GM18526 (cell line): ENCODE data around the gene YJEFN3.

Experiments used
- POLR2A ChIP-seq: IDR thresholded peaks from 3 replicates; pipeline ENCODE4 v1.6.1; 2011; ENCODE audit not compliant: insufficient read length; ENCODE audit errors: extremely low read depth

YJEFN3 gene

DNA sequence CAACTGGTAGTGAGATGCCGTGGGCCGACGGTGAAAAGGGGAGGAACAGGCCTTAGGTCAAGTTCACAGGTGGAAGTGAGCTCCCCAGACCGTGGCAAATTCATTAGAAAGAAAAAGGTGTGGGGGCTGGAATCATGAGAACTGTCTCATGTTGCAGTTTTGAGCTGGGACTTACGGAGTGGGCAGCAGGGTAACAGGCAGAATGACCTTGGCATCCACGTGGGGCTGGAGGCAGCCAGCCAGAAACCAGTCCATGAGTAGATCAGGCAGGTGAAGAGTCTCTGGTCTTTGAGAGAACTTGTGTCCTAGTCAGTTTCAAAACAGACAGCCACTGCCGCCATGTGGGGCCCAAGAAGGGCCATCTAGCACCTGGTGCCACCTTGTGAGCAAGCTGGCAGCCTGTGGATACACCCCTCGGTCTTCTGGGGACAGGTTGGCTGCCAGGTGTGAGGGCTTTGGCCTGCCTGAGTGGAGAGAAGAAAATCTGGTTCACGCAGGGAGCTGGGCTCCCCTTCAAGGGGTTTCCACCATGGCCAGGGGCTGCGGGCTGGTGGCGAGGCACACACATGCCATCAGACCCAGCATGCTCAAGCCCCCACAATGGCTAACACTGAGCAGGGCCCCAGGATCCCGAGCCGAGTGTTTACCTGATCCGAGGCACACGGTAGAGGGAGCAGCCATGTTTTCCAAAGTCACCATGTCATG, 37.2 kb upstream of the YJEFN3 start:
- TF ChIP-seq POLR2A: no peak

DNA sequence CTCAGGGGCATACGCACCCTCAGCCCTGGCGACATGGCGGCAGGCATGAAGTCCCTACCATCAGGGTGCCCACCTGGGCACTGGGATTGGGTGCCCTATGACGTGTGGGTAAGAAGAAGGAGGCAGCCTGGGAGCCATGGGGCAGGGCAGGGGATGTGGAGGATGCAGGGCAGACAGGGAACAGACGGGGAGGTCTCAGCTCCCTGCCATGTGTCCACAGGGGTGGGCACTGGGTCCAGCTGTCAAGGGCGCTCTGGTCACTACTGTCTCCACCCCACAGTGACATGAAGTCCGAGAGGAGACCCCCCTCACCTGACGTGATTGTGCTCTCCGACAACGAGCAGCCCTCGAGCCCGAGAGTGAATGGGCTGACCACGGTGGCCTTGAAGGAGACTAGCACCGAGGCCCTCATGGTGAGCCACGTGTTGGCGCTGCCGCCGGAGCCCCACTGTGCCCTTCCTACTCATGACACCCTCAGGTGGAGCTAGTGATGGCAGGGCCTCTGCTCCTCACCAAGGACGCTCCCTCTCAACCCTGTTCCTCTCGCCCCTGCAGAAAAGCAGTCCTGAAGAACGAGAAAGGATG, 36.6 kb upstream of the YJEFN3 start:
- TF ChIP-seq POLR2A: no peak

DNA sequence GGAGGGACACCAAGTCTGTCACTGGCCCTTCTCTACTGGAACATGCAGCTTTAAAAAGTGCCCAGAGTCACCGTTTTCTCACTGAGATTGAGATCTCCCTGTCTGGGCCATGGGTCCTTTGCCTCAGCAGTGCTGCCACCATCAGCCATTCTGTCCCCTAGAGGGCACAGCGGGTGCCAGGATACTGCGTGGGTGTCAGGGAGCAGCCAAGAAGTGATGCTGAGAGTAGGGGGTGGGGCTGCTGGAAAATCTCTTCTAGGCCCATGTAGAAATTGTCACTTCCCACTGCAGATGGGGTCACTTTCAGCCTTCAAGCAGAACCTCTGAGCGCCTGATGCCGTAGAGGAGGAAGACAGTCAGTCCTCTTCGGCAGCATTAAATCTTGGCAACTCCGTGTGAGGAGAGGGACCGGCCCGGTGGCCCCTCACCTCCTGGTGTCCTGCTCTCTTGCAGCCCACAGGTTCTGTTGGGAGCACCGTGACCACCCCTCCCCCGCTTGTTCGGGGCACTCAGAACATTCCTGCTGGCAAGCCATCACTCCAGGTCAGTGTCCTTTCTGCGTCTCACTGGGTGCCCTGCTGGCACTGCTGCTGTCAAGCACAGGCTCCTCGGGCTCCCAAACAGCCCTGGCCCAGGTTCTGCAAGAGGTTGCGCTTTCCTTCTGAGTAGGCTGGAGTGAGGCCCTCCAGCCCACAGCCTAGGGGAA, 34.7 kb upstream of the YJEFN3 start:
- TF ChIP-seq POLR2A: no peak

DNA sequence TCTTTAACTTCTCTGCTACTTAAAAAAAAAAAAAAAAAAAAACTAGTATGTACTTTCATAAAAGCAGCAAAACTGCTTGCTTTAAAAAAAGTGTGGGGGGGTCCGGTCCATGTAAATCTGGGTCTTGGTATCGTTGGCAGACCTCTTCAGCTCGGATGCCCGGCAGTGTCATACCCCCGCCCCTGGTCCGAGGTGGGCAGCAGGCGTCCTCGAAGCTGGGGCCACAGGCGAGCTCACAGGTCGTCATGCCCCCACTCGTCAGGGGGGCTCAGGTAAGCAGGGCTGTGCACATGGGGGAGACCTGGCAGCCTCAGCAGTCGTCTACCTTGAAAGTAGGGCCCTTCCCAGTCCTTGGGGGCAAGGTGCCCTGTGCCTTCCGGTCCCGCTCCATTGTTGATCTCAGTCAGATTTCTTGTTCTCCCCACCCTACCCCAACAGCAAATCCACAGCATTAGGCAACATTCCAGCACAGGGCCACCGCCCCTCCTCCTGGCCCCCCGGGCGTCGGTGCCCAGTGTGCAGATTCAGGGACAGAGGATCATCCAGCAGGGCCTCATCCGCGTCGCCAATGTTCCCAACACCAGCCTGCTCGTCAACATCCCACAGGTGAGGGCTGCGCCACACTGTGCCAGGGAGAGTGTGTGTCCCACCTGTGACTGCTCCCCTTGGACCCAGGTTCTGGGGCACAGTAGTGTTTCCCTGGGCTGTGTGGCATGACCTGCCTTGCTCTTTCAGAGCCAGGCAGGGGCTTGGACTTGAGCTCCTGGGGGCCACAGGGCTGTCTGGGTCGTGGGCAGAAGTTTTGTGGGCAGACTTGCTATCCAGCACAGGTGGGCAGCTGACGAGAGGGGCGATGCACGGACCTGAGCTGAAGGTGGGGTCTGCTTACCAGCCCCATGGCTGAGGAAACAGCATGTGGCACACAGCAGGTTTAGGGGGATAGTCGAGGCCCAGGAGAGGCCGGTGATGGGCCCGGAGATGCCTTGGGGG, 32.8 kb upstream of the YJEFN3 start:
- TF ChIP-seq POLR2A: no peak

DNA sequence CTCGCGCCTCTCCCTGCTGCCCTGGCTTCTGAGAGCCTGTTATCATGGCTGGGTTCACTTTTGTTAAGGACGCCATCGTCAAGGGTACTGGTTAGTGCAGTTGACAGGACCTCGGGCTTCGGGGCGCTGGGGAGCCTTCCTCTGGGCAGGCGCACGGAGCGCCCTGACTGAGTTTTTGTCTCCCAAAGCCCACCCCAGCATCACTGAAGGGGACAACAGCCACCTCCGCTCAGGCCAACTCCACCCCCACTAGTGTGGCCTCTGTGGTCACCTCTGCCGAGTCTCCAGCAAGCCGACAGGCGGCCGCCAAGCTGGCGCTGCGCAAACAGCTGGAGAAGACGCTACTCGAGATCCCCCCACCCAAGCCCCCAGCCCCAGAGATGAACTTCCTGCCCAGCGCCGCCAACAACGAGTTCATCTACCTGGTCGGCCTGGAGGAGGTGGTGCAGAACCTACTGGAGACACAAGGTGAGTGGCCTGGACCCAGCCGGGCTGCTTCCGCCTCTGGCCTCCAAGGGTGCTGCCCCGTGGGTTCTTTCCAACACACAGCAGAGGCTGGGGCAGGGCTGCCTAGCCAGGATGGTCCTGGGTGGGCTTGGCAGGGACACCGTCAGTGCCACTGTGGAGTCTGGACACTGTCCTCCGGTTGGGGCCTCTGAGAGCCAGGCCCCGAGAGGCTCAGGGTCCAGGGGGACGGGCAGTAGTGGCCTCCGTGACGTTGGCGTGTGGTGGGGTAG, 30.3 kb upstream of the YJEFN3 start:
- TF ChIP-seq POLR2A: no peak

DNA sequence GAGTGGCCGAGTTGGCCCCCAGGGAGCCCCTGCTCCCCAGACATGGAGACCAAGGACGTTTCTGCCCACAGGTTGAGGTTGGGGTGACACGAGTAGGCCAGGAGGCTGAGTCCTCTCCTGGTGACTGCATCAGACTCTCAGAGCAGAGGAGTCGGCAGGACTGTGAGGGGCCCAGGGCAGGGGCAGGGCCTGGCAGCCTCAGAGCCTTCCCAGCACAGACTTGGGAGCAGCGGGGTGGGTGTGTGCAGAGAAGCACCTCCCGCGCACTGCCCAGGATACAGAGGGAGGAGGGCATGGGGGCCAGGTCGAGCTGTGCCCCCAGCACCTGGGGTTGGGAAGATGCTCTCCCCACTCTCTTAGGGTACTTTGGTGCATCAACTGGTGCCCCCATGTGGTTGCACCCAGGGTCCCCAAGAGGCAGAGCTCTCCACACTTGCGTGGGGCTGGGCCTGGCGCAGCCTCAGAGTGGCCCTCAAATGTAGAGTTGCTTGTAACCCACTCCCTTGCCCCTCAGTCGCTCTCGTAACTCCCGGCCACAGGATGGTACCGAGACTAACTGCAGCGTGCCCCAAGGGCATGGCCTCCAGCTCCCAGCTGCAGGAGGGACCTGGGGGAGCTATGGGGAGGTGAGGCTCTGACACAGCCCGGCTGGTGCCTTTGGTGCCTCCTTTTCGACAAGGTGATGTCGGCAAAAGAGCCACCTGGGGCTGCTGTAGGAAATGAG, 29.3 kb upstream of the YJEFN3 start:
- no peak for TF ChIP-seq POLR2A

DNA sequence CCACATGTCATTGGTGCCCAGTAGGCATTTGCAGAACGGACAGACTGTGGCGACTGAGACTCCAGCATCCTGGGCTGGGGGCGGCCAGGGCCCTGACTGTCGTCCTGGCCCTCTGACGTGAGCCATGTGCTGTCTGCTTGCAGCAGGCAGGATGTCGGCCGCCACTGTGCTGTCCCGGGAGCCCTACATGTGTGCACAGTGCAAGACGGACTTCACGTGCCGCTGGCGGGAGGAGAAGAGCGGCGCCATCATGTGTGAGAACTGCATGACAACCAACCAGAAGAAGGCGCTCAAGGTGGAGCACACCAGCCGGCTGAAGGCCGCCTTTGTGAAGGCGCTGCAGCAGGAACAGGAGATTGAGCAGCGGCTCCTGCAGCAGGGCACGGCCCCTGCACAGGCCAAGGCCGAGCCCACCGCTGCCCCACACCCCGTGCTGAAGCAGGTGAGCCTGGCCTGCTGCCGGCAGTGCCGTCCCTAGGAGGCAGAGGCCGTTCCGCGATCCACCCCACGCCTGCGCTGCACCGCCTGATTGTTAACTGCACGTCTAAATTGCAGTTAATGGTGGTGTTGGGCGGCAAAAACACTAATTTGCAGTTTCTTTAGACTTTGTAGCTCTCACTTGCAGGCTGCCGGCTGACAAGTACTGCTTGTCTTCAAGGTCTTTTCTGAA, 27.6 kb upstream of the YJEFN3 start:
- TF ChIP-seq POLR2A: no peak

DNA sequence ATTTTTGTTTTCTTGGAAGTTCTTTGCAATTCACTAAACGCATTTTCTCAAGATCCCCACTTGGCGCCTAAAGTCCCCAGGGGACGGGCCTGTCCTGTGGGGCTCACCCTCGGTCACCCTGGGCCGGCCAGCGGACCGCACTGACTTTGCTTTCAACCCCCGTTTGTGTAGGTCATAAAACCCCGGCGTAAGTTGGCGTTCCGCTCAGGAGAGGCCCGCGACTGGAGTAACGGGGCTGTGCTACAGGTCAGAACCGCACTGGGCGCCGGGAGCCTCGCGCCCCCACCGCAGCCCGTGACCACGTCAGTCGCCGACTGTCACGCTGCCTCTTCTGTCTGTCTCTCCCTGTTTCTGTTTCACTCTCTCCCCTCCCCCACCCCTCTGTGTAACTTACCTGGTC, 26.9 kb upstream of the YJEFN3 start:
- TF ChIP-seq POLR2A: no peak

DNA sequence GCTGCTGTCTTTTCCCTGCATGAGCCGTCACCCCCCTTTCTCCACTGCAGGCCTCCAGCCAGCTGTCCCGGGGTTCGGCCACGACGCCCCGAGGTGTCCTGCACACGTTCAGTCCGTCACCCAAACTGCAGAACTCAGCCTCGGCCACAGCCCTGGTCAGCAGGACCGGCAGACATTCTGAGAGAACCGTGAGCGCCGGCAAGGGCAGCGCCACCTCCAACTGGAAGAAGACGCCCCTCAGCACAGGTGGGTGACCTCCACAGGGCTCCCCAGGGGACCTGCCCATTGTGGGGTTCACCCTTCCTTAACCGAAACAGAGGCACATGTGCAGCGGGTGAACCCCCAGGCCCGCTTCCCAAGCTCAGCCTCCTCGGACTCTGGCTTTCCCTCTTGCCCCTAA, 26.4 kb upstream of the YJEFN3 start:
- TF ChIP-seq POLR2A: no peak

DNA sequence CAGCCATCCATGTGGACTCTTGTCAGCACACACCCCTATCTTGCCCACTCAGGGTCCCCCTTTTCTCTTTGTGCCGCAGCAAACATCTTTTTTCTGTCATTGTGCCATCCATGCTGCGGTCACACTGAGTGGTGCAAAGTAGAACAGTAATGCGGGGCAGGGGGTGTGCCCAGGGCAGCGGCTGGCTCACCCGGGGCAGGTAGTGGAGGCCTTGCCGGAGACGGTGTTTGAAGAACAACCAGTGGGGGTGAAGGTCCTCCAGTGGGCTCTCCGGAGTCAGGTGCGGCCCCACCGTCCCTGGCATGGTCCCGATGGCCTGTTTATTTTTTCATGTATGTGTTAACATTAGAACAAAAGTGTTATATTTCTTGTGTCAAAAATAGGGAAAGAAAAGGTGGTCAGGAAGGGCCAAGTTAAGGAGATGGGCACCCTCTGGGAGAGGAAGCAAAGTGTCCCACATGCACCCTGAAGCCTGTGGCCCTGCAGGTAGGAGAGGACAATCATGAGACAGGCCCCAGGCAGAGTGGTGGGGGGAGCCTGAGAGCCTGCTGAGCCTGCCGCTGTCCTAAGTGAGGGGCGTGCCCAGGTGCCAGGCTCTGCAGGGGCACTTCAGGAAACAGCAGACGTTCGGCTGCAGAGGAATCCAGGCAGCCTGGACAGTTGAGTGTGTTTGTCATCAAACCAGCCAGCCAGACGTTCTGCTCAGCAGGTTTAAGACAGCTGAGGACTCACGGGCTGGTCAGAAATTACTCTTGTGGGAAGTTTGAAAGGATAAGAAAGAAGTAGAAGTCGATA, 25.7 kb upstream of the YJEFN3 start:
- no peak for TF ChIP-seq POLR2A

DNA sequence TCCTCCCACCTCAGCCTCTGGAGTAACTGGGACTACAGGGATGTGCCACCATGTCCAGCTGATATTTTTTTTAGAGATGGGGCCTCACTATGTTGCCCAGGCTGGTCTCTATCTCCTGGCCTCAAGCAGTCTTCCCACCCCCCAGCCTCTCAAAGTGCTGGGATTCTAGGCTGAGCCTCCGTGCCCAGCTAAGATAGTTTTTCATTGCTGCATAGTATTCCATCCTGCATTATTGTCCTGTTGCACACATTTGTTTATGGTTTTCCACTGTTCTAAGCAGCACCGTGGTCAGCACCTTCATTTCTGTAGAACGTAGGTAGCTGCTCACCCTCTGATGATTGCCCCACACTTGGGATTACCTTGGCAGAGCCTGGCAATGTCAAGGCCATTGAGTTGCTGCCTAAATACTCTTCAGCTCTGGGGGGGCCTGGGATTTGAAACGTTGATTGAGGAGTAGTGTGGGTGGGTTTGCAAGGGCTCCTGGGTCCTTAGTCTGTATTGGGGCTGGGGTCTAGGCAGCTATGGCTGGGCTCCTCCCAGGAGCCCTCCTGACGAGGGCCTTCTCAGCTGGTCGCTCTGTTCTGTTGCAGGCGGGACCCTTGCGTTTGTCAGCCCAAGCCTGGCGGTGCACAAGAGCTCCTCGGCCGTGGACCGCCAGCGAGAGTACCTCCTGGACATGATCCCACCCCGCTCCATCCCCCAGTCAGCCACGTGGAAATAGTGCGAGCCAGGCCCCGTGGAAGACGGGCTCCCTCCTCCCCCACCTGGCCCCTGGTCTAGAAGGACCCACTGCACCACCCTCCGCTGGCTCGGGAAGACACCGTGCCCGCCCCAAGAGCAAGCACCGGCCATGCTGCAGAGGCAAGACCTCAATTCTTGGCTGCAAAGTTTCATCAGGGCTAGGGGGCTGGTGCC, 23.7 kb upstream of the YJEFN3 start:
- no peak for TF ChIP-seq POLR2A

DNA sequence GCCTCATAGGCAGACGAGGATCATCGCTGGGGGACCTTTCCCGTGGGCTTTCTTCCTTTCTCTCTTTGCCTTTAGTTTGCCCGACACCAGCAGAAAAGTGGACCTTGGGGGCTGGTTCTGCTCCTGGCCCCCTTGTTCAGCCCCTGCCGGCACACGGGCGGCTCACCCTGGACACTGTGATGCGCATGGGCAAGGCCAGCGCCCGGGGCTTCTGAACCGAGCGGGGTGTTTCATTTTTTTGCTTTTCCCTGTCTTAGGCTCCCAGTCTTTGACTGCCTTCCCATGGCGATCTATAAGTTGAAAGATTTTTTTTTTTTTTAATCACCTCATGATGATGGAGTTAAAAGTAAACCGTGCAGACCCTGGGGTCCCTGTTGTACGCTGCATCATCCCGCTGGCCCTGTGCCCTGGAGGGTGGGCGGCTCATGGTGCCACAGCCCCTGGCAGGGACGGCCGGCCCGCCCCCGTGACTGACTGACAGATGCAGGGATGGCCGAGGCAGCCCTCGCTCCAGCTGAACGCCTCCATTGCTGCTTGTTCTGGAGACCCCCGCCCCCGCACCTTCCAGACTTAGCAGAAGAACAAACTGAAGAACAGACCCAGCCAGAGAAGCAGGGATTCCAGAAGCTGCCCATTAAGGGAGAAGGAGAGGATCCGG, 22.9 kb upstream of the YJEFN3 start:
- TF ChIP-seq POLR2A: no peak
